HepG2 (cell line): Measurements from ENCODE around the gene PAQR6. TPM values are rescaled to one million over a fixed set of nuclear protein-coding genes. Genes with fewer than 3 reads are reported as not detected.

Experiments
- AFF4 ChIP-seq: sonication (generic); formaldehyde crosslinking; IDR thresholded peaks from 2 replicates; pipeline ENCODE4 v1.4.0; 2020; ENCODE audit warnings: missing genetic modification reagents
- CEBPZ ChIP-seq: IDR thresholded peaks from 2 replicates; pipeline ENCODE4 v1.6.1; 2012; ENCODE audit warnings: low read length, improper control_type of control experiment
- CTCF ChIP-seq: sonication (generic); formaldehyde crosslinking; IDR thresholded peaks from 2 replicates; pipeline ENCODE4 v1.5.0; 2020; ENCODE audit warnings: mild to moderate bottlenecking, missing genetic modification reagents, moderate library complexity
- GZF1 ChIP-seq: sonication (generic); formaldehyde crosslinking; IDR thresholded peaks from 2 replicates; pipeline ENCODE4 v1.5.1; 2020; ENCODE audit warnings: mild to moderate bottlenecking, missing genetic modification reagents
- HOXD1 ChIP-seq: sonication (generic); formaldehyde crosslinking; IDR thresholded peaks from 2 replicates; pipeline ENCODE4 v1.5.0; 2020; ENCODE audit warnings: missing genetic modification reagents
- KDM4B ChIP-seq: sonication (generic); formaldehyde crosslinking; IDR thresholded peaks from 2 replicates; pipeline ENCODE4 v1.4.0; 2020; ENCODE audit warnings: missing genetic modification reagents
- RBFOX2 ChIP-seq: fragments of 200-400 bp; formaldehyde crosslinking; IDR thresholded peaks from 2 replicates; pipeline ENCODE4 v1.6.1; 2017; ENCODE audit warnings: low read depth, mild to moderate bottlenecking, low read length
- ZBTB2 ChIP-seq: sonication (generic); formaldehyde crosslinking; IDR thresholded peaks from 2 replicates; pipeline ENCODE4 v1.8.0; 2022; ENCODE audit warnings: low read depth, missing genetic modification reagents
- ZBTB46 ChIP-seq: sonication (generic); formaldehyde crosslinking; IDR thresholded peaks from 2 replicates; pipeline ENCODE4 v1.4.0; 2020; ENCODE audit warnings: mild to moderate bottlenecking, missing genetic modification reagents, borderline replicate concordance
- ZKSCAN8 ChIP-seq: IDR thresholded peaks from 2 replicates; pipeline ENCODE4 v1.6.1; 2016; ENCODE audit warnings: borderline replicate concordance, missing genetic modification reagents, missing compliant biosample characterization
- ZNF362 ChIP-seq: sonication (generic); formaldehyde crosslinking; IDR thresholded peaks from 2 replicates; pipeline ENCODE4 v1.4.0; 2020; ENCODE audit warnings: missing genetic modification reagents, mild to moderate bottlenecking, borderline replicate concordance
- ZNF550 ChIP-seq: sonication (generic); formaldehyde crosslinking; IDR thresholded peaks from 2 replicates; pipeline ENCODE4 v1.4.0; 2020; ENCODE audit warnings: mild to moderate bottlenecking, missing genetic modification reagents, borderline replicate concordance
- ZNF576 ChIP-seq: sonication (generic); formaldehyde crosslinking; IDR thresholded peaks from 2 replicates; pipeline ENCODE4 v1.4.0; 2020; ENCODE audit warnings: mild to moderate bottlenecking, missing genetic modification reagents
- polyA plus RNA-seq, 8 experiments: library from polyadenylated mRNA; depleted of rRNA in 3 of 8; stranded (reverse) in 7 of 8; unstranded in 1 of 8; fragments of >200 nt; fragmentation: Illumina TruSeq in 4 of 8; extraction: Trizol in 4 of 8; gene quantifications; 2 replicates each; pipeline versions ENCODE4 v1.2.1 to v1.2.3, GENCODE V29; 2011 to 2016; ENCODE audit warnings: low read depth in 4 of 8, missing spikeins in 1 of 8, mixed read lengths in 1 of 8; ENCODE audit not compliant: insufficient read depth in 1 of 8
- total RNA-seq, 5 experiments: library from RNA; depleted of rRNA; stranded (reverse); fragments of >200 nt; fragmentation: Illumina TruSeq; extraction: Trizol; gene quantifications; 2 replicates each; pipeline ENCODE4 v1.2.3, GENCODE V29; 2016; ENCODE audit warnings: low read depth in 1 of 5

Gene PAQR6
- total and polyA plus RNA-seq, 2 of the 13 experiments (the other 11 are each of a cell fraction or from before 2014, with no cell fraction given) = 0.82 to 1.4 TPM

- TF ChIP-seq ZBTB2 (CRISPR knock-in tag) (peak; percentile 74), ZKSCAN8 (CRISPR knock-in tag) (peak; percentile 93; the same call in 1 of the 2 replicates), ZNF576 (no peak), HOXD1 (no peak), ZBTB46 (CRISPR knock-in tag) (no peak), ZNF550 (CRISPR knock-in tag) (no peak), RBFOX2 (peak; percentile 99), CTCF (CRISPR knock-in tag) (no peak), KDM4B (CRISPR knock-in tag) (peak; percentile 95), GZF1 (CRISPR knock-in tag) (peak; percentile 63; the same call in 1 of the 2 replicates), ZNF362 (CRISPR knock-in tag) (no peak), CEBPZ (no peak), AFF4 (no peak)
These were observed 34.8 kb upstream of the PAQR6 start, which contains the start of gene SMG5 (continued) for GRCh38 chr1:156282479-156283222.
